ENCODE data around the gene ROR1. TPM values are rescaled to one million over a fixed set of nuclear protein-coding genes. Genes with fewer than 3 reads are reported as not detected.

Gene ROR1
- total RNA-seq, 1 donor from 2014 or later, result 11.0 TPM

GRCh38 chr1:63891060-63891690 lies 117.4 kb downstream of the ROR1 start:
- H3K27me3 Mint-ChIP-seq (ENCODE audit: low read depth), result no peaks in the 10 kb centered on the region
- peaks cover 10% of the 10 kb centered on the region for H3K4me1 Mint-ChIP-seq
- H3K27ac Mint-ChIP-seq (ENCODE audit: unreplicated experiment), result no peak overlapping the region
- no peak overlapping the region for H3K4me3 Mint-ChIP-seq
- no peak for TF ChIP-seq CTCF (conservative IDR thresholded peaks at IDR 0.05)
- H3K9me3 Mint-ChIP-seq, result peaks cover 4% of the 10 kb centered on the region
- no peak for DNase-seq (ENCODE audit: low read depth, low spot score)
- H3K36me3 Mint-ChIP-seq (ENCODE audit: low read depth), result peaks cover 5% of the 10 kb centered on the region

GRCh38 chr1:63892632-63893395 lies 119.0 kb downstream of the ROR1 start:
- DNase-seq (ENCODE audit: low read depth, low spot score), result no peak
- Mint-ChIP-seq H3K27me3 (ENCODE audit: low read depth) (no peaks in the 10 kb centered on the region), H3K9me3 (peaks cover 4% of the 10 kb centered on the region), H3K4me1 (peaks cover 10% of the 10 kb centered on the region), H3K27ac (ENCODE audit: unreplicated experiment) (no peak overlapping the region), H3K4me3 (no peak overlapping the region), H3K36me3 (ENCODE audit: low read depth) (peaks cover 5% of the 10 kb centered on the region)
- TF ChIP-seq CTCF (conservative IDR thresholded peaks at IDR 0.05), result no peak

- TF ChIP-seq CTCF (conservative IDR thresholded peaks at IDR 0.05), result no peak
- H3K27me3 Mint-ChIP-seq (ENCODE audit: low read depth), result no peaks in the 10 kb centered on the region
Observed at GRCh38 chr1:63893976-63894375, 120.2 kb downstream of the ROR1 start.

GRCh38 chr1:63894627-63895265 lies 120.9 kb downstream of the ROR1 start:
- Mint-ChIP-seq H3K4me3 (no peak overlapping the region), H3K27me3 (ENCODE audit: low read depth) (no peaks in the 10 kb centered on the region), H3K9me3 (peaks cover 4% of the 10 kb centered on the region), H3K4me1 (peaks cover 17% of the 10 kb centered on the region), H3K36me3 (ENCODE audit: low read depth) (peaks cover 5% of the 10 kb centered on the region), H3K27ac (ENCODE audit: unreplicated experiment) (no peak overlapping the region)
- no peak for TF ChIP-seq CTCF (conservative IDR thresholded peaks at IDR 0.05)
- no peak for DNase-seq (ENCODE audit: low read depth, low spot score)

More at GRCh38 chr1:63893976-63894375, 120.2 kb downstream of the ROR1 start:
- peaks cover 5% of the 10 kb centered on the region for H3K36me3 Mint-ChIP-seq (ENCODE audit: low read depth)
- DNase-seq (ENCODE audit: low read depth, low spot score), result no peak
- peaks cover 4% of the 10 kb centered on the region for H3K9me3 Mint-ChIP-seq
- no peak overlapping the region for H3K27ac Mint-ChIP-seq (ENCODE audit: unreplicated experiment)
- H3K4me3 Mint-ChIP-seq, result no peak overlapping the region
- peaks cover 17% of the 10 kb centered on the region for H3K4me1 Mint-ChIP-seq

- Mint-ChIP-seq H3K9me3 (no peaks in the 10 kb centered on the region), H3K27ac (ENCODE audit: unreplicated experiment) (no peak overlapping the region), H3K4me3 (no peak overlapping the region), H3K36me3 (ENCODE audit: low read depth) (no peaks in the 10 kb centered on the region), H3K27me3 (ENCODE audit: low read depth) (no peaks in the 10 kb centered on the region), H3K4me1 (peaks cover 17% of the 10 kb centered on the region)
- no peak for DNase-seq (ENCODE audit: low read depth, low spot score)
- TF ChIP-seq CTCF (conservative IDR thresholded peaks at IDR 0.05), result no peak
Observed at GRCh38 chr1:63896755-63897154, 122.9 kb downstream of the ROR1 start.

All from neural crest cell (in vitro differentiated cells).